Activated CD8-positive, alpha-beta T cell treated with anti-CD3 and anti-CD28 coated beads for 36 hours (primary cell): Measurements from ENCODE around the gene EMX1. TPM values are rescaled to one million over a fixed set of nuclear protein-coding genes. Genes with fewer than 3 reads are reported as not detected.
A peak's percentile ranks its signal among the peaks of the same experiment; 100 is the strongest.

Source experiments
- ATAC-seq: fragments of 200-7000 bp; cut with Tn5 transposase; one replicate; pipeline ENCODE4 v1.10.0; 2021; ENCODE audit warnings: mild to moderate bottlenecking, moderate library complexity
- CTCF ChIA-PET: fragments of 350-600 bp; sonication (Branson Sonifier 250); formaldehyde crosslinking; loops from one replicate; lab custom pipeline; 2021; ENCODE audit warnings: antibody characterized with exemption; lab: Charles Lee
- POLR2A ChIA-PET: fragments of 350-600 bp; sonication (Branson Sonifier 250); formaldehyde crosslinking; loops from one replicate; lab custom pipeline; 2021; ENCODE audit warnings: antibody characterized with exemption; lab: Charles Lee
- DNase-seq: peaks from one replicate; pipeline ENCODE4 v3.0.0-alpha.2; 2020
- H3K27ac Mint-ChIP-seq: one replicate; pipeline ENCODE4 v1.8.0; 2021; ENCODE audit warnings: mild to moderate bottlenecking, mixed read lengths
- H3K27me3 Mint-ChIP-seq: one replicate; pipeline ENCODE4 v1.8.0; 2021; ENCODE audit warnings: mixed read lengths
- H3K36me3 Mint-ChIP-seq: one replicate; pipeline ENCODE4 v1.8.0; 2021; ENCODE audit warnings: low read depth, mixed read lengths
- H3K4me1 Mint-ChIP-seq: one replicate; pipeline ENCODE4 v1.8.0; 2021; ENCODE audit warnings: low read depth, mixed read lengths
- H3K4me3 Mint-ChIP-seq: one replicate; pipeline ENCODE4 v1.8.0; 2021; ENCODE audit warnings: mild to moderate bottlenecking, moderate library complexity, mixed read lengths
- H3K9me3 Mint-ChIP-seq: one replicate; pipeline ENCODE4 v1.8.0; 2021; ENCODE audit warnings: mixed read lengths
- CTCF ChIP-seq: fragments of 200-600 bp; IDR thresholded peaks from one replicate; pipeline ENCODE4 v1.8.0; 2022; ENCODE audit warnings: antibody characterized with exemption, mild to moderate bottlenecking
- intact Hi-C: fragments of 100-400 bp; cut with micrococcal nuclease; formaldehyde crosslinking; loops from one replicate; pipeline ENCODE4 v1.10.0; 2022
- total RNA-seq, 2 experiments: library from RNA; stranded (reverse); gene quantifications; one replicate each; pipeline ENCODE4 v1.2.3, GENCODE V29; 2021

EMX1 gene
- total RNA-seq, 2 experiments from 2014 or later: not detected

GRCh38 chr2:72952961-72953360 lies 35.6 kb downstream of the EMX1 start:
- no peak for DNase-seq
- no peaks in the 10 kb centered on the region for H3K27me3 Mint-ChIP-seq
- TF ChIP-seq CTCF: no peak
- H3K4me1 Mint-ChIP-seq: peaks cover 10% of the 10 kb centered on the region
- no peaks in the 10 kb centered on the region for H3K9me3 Mint-ChIP-seq
- POLR2A ChIA-PET: no interaction called here
- no peak overlapping the region for H3K4me3 Mint-ChIP-seq
- ATAC-seq: no peak
- H3K27ac Mint-ChIP-seq: no peak overlapping the region
- CTCF ChIA-PET: interaction anchor here (1.5 kb wide), 1 partner anchor 60 kb away, joined by 8 read pairs; no protein-coding TSS in a partner anchor
- intact Hi-C loops: no loop called here
- no peaks in the 10 kb centered on the region for H3K36me3 Mint-ChIP-seq

- DNase-seq (no peak), ATAC-seq (no peak)
- Mint-ChIP-seq H3K27ac (peak overlapping the region; percentile 78), H3K4me3 (peak overlapping the region; percentile 70), H3K27me3 (no peaks in the 10 kb centered on the region), H3K9me3 (no peaks in the 10 kb centered on the region), H3K4me1 (peaks cover 10% of the 10 kb centered on the region), H3K36me3 (no peaks in the 10 kb centered on the region)
- intact Hi-C loops: no loop called here
- ChIA-PET CTCF (interaction anchor here (1.2 to 1.3 kb wide), 2 partner anchors 20 to 66 kb away, joined by 4 to 5 read pairs; partner anchors contain the start of gene SPR), POLR2A (interaction anchor here (0.8 to 1.1 kb wide), 3 partner anchors 10 to 190 kb away, joined by 3 read pairs; no protein-coding TSS in a partner anchor)
- TF ChIP-seq CTCF: no peak
These were observed 36.2 kb downstream of the EMX1 start for GRCh38 chr2:72953528-72953927.

- Mint-ChIP-seq H3K27me3 (no peaks in the 10 kb centered on the region), H3K4me3 (peak overlapping the region; percentile 70), H3K36me3 (no peaks in the 10 kb centered on the region), H3K4me1 (peaks cover 10% of the 10 kb centered on the region), H3K27ac (peak overlapping the region; percentile 78), H3K9me3 (no peaks in the 10 kb centered on the region)
- POLR2A ChIA-PET: interaction anchor here (0.8 to 1.1 kb wide), 3 partner anchors 10 to 191 kb away, joined by 3 read pairs; no protein-coding TSS in a partner anchor
- DNase-seq (peak; percentile 61), ATAC-seq (peak; percentile 95)
- no peak for TF ChIP-seq CTCF
- intact Hi-C loops: no loop called here
- CTCF ChIA-PET: interaction anchor here (1.2 to 1.3 kb wide), 2 partner anchors 20 to 66 kb away, joined by 4 to 5 read pairs; partner anchors contain the start of gene SPR
These were observed 36.7 kb downstream of the EMX1 start for GRCh38 chr2:72953976-72954375.

- Mint-ChIP-seq H3K4me1 (peaks cover 10% of the 10 kb centered on the region), H3K4me3 (peak overlapping the region; percentile 70), H3K27me3 (no peaks in the 10 kb centered on the region), H3K9me3 (no peaks in the 10 kb centered on the region), H3K27ac (peak overlapping the region; percentile 78), H3K36me3 (no peaks in the 10 kb centered on the region)
- intact Hi-C loops: no loop called here
- ATAC-seq (peak; percentile 14), DNase-seq (no peak)
- ChIA-PET POLR2A (interaction anchor here (0.9 to 1.1 kb wide), 2 partner anchors 9 to 19 kb away, joined by 3 read pairs; no protein-coding TSS in a partner anchor), CTCF (interaction anchor here (1.2 to 1.3 kb wide), 2 partner anchors 19 to 67 kb away, joined by 4 to 5 read pairs; partner anchors contain the start of gene SPR)
- TF ChIP-seq CTCF: no peak
These were observed 37.3 kb downstream of the EMX1 start for GRCh38 chr2:72954376-72955227.
